ENCODE data around the gene OOSP4B.
"Not testable (repeated sequence)": the region's sequence is repeated elsewhere in the genome, so short reads cannot be mapped to it uniquely, and the experiment has no call there.

Gene OOSP4B

GRCh38 chr11:60069450-60069849 lies 52.5 kb downstream of the OOSP4B start:
- Mint-ChIP-seq H3K4me3 (no peak overlapping the region), H3K27me3 (ENCODE audit: low read depth) (no peaks in the 10 kb centered on the region), H3K36me3 (ENCODE audit: low read depth) (no peaks in the 10 kb centered on the region), H3K9me3 (no peaks in the 10 kb centered on the region), H3K4me1 (no peaks in the 10 kb centered on the region), H3K27ac (no peak overlapping the region)
- no peak for TF ChIP-seq CTCF (IDR thresholded peaks at IDR 0.05; ENCODE audit: unreplicated experiment in 3 of 3)

- H3K4me1 Mint-ChIP-seq; H3K9me3 Mint-ChIP-seq; H3K27ac Mint-ChIP-seq; H3K36me3 Mint-ChIP-seq (ENCODE audit: low read depth); H3K27me3 Mint-ChIP-seq (ENCODE audit: low read depth); H3K4me3 Mint-ChIP-seq: not testable (repeated sequence)
These were observed 54.7 kb downstream of the OOSP4B start for GRCh38 chr11:60071644-60072043.

- H3K36me3 Mint-ChIP-seq (ENCODE audit: low read depth), result no peaks in the 10 kb centered on the region
These were observed 60.3 kb downstream of the OOSP4B start for GRCh38 chr11:60077216-60077817.

GRCh38 chr11:60077981-60078380 lies 61.0 kb downstream of the OOSP4B start:
- H3K4me1 Mint-ChIP-seq, result no peaks in the 10 kb centered on the region
- no peak overlapping the region for H3K4me3 Mint-ChIP-seq
- no peaks in the 10 kb centered on the region for H3K27me3 Mint-ChIP-seq (ENCODE audit: low read depth)
- peaks cover 6% of the 10 kb centered on the region for H3K9me3 Mint-ChIP-seq
- no peaks in the 10 kb centered on the region for H3K36me3 Mint-ChIP-seq (ENCODE audit: low read depth)
- no peak overlapping the region for H3K27ac Mint-ChIP-seq
- TF ChIP-seq CTCF (IDR thresholded peaks at IDR 0.05; ENCODE audit: unreplicated experiment in 3 of 3), result no peak

More at GRCh38 chr11:60077216-60077817, 60.3 kb downstream of the OOSP4B start:
- peaks cover 6% of the 10 kb centered on the region for H3K9me3 Mint-ChIP-seq
- H3K27ac Mint-ChIP-seq, result no peak overlapping the region
- no peak for TF ChIP-seq CTCF (IDR thresholded peaks at IDR 0.05; ENCODE audit: unreplicated experiment in 3 of 3)
- H3K27me3 Mint-ChIP-seq (ENCODE audit: low read depth), result no peaks in the 10 kb centered on the region
- no peak overlapping the region for H3K4me3 Mint-ChIP-seq
- H3K4me1 Mint-ChIP-seq, result no peaks in the 10 kb centered on the region

- no peak for TF ChIP-seq CTCF (IDR thresholded peaks at IDR 0.05; ENCODE audit: unreplicated experiment in 3 of 3)
- Mint-ChIP-seq H3K27me3 (ENCODE audit: low read depth) (no peaks in the 10 kb centered on the region), H3K27ac (no peak overlapping the region), H3K4me1 (no peaks in the 10 kb centered on the region), H3K9me3 (peaks cover 6% of the 10 kb centered on the region), H3K4me3 (no peak overlapping the region), H3K36me3 (ENCODE audit: low read depth) (no peaks in the 10 kb centered on the region)
These were observed 61.8 kb downstream of the OOSP4B start for GRCh38 chr11:60078745-60079144.

GRCh38 chr11:60080535-60080934 lies 63.6 kb downstream of the OOSP4B start:
- H3K36me3 Mint-ChIP-seq (ENCODE audit: low read depth), result no peaks in the 10 kb centered on the region
- no peak for TF ChIP-seq CTCF (IDR thresholded peaks at IDR 0.05; ENCODE audit: unreplicated experiment in 3 of 3)
- H3K27ac Mint-ChIP-seq, result no peak overlapping the region
- no peaks in the 10 kb centered on the region for H3K27me3 Mint-ChIP-seq (ENCODE audit: low read depth)
- peaks cover 6% of the 10 kb centered on the region for H3K9me3 Mint-ChIP-seq
- H3K4me1 Mint-ChIP-seq, result no peaks in the 10 kb centered on the region
- H3K4me3 Mint-ChIP-seq, result no peak overlapping the region
